ENCODE results near the gene HTR7.

The HTR7 gene

GRCh38 chr10:90893190-90893589, 35.4 kb upstream of the HTR7 start:
- WGBS: 97% methylated on average over 3 of the region's 3 CpGs
- no peak overlapping the region for H4K91ac ChIP-seq (ENCODE audit: low read length)
- no peak overlapping the region for H2AK5ac ChIP-seq (ENCODE audit: low read length, severe bottlenecking)
- H2BK15ac ChIP-seq (ENCODE audit: low read depth, poor library complexity, severe bottlenecking): no peak overlapping the region
- no peak overlapping the region for H2AFZ ChIP-seq (ENCODE audit: low read depth, low read length)
- no peak overlapping the region for H3K23ac ChIP-seq (ENCODE audit: low read length in 2 of 2)
- peaks cover 12% of the 10 kb centered on the region for H3K79me1 ChIP-seq (replicated peaks; ENCODE audit: low read length, poor library complexity, severe bottlenecking)
- no peak overlapping the region for H3K4me3 ChIP-seq (ENCODE audit: insufficient read depth in 1 of 2, low read depth in 1 of 2, low read length in 2 of 2)
- no peak overlapping the region for H2BK120ac ChIP-seq (ENCODE audit: low read depth, low read length)
- H3K14ac ChIP-seq (ENCODE audit: low read length in 2 of 2): no peak overlapping the region
- DNase-seq: no peak
- H3K9me3 ChIP-seq (ENCODE audit: control insufficient read depth, low read length): no peaks in the 10 kb centered on the region
- no peak overlapping the region for H2BK5ac ChIP-seq (ENCODE audit: low read depth, low read length, poor library complexity, severe bottlenecking)
- H3K18ac ChIP-seq (ENCODE audit: low read depth in 1 of 2, low read length in 2 of 2): no peak overlapping the region
- no peak overlapping the region for H3K27ac ChIP-seq (ENCODE audit: low read length, poor library complexity, severe bottlenecking)
- H3K27me3 ChIP-seq (ENCODE audit: control insufficient read depth in 1 of 2, insufficient read depth in 1 of 2, low read length in 2 of 2): no peaks in the 10 kb centered on the region
- no peaks in the 10 kb centered on the region for H3K4me1 ChIP-seq (ENCODE audit: control insufficient read depth, insufficient read depth, low read depth, low read length)
- no peak overlapping the region for H3K4ac ChIP-seq (ENCODE audit: low read depth in 1 of 2, low read length in 2 of 2)
- H3K9ac ChIP-seq (ENCODE audit: low read length): no peak overlapping the region
- H3K36me3 ChIP-seq (ENCODE audit: control insufficient read depth in 1 of 2, insufficient read depth in 2 of 2, low read depth in 1 of 2, low read length in 2 of 2): peaks cover 3 to 81% of the 10 kb centered on the region in 2 experiments
- no peak overlapping the region for H2BK12ac ChIP-seq (ENCODE audit: low read length in 2 of 2)
- no peak overlapping the region for H4K8ac ChIP-seq (ENCODE audit: low read length)
- H3K4me2 ChIP-seq (ENCODE audit: low read length, poor library complexity, severe bottlenecking): no peak overlapping the region

- Histone ChIP-seq H3K9ac (ENCODE audit: low read length) (no peak overlapping the region), H3K79me1 (replicated peaks; ENCODE audit: low read length, poor library complexity, severe bottlenecking) (peaks cover 11% of the 10 kb centered on the region), H3K4me1 (ENCODE audit: control insufficient read depth, insufficient read depth, low read depth, low read length) (no peaks in the 10 kb centered on the region), H3K36me3 (ENCODE audit: control insufficient read depth in 1 of 2, insufficient read depth in 2 of 2, low read depth in 1 of 2, low read length in 2 of 2) (peaks cover 7 to 86% of the 10 kb centered on the region in 2 experiments), H3K14ac (ENCODE audit: low read length in 2 of 2) (no peak overlapping the region), H2BK120ac (ENCODE audit: low read depth, low read length) (no peak overlapping the region), H3K9me3 (ENCODE audit: control insufficient read depth, low read length) (no peaks in the 10 kb centered on the region), H3K4me3 (ENCODE audit: insufficient read depth in 1 of 2, low read depth in 1 of 2, low read length in 2 of 2) (no peak overlapping the region), H2AK5ac (ENCODE audit: low read length, severe bottlenecking) (no peak overlapping the region), H3K4me2 (ENCODE audit: low read length, poor library complexity, severe bottlenecking) (no peak overlapping the region), H3K23ac (ENCODE audit: low read length in 2 of 2) (no peak overlapping the region), H2AFZ (ENCODE audit: low read depth, low read length) (no peak overlapping the region), H4K8ac (ENCODE audit: low read length) (no peak overlapping the region), H3K27ac (ENCODE audit: low read length, poor library complexity, severe bottlenecking) (no peak overlapping the region), H2BK12ac (ENCODE audit: low read length in 2 of 2) (no peak overlapping the region), H2BK5ac (ENCODE audit: low read depth, low read length, poor library complexity, severe bottlenecking) (no peak overlapping the region), H2BK15ac (ENCODE audit: low read depth, poor library complexity, severe bottlenecking) (no peak overlapping the region), H3K27me3 (ENCODE audit: control insufficient read depth in 1 of 2, insufficient read depth in 1 of 2, low read length in 2 of 2) (no peaks in the 10 kb centered on the region), H3K18ac (ENCODE audit: low read depth in 1 of 2, low read length in 2 of 2) (no peak overlapping the region), H4K91ac (ENCODE audit: low read length) (no peak overlapping the region), H3K4ac (ENCODE audit: low read depth in 1 of 2, low read length in 2 of 2) (no peak overlapping the region)
- WGBS: no CpG with 5 or more reads among the region's 2 CpGs
- DNase-seq: no peak
These were observed 32.5 kb upstream of the HTR7 start for GRCh38 chr10:90890347-90890746.

DNA sequence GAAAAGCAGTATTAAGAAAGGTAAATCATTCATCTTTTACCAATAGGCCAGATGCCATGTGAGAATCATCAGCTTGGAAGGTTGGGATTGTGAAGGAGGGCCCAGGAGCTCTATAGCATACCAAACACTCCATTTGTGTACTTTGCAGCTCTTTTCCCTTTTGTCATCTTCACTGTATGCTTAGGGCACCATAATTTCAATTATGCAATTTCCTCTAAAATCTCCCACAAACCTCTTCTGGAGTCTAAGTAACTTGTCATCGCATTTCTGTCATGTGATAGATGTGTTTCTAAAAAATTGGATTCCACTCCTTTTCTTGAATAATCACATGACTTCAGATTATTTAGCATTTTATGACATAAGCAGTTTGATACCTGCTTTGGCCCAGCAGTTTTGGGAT, 31.8 kb upstream of the HTR7 start:
- no peak overlapping the region for H2BK12ac ChIP-seq (ENCODE audit: low read length in 2 of 2)
- no peak overlapping the region for H3K4ac ChIP-seq (ENCODE audit: low read depth in 1 of 2, low read length in 2 of 2)
- H3K9ac ChIP-seq (ENCODE audit: low read length): no peak overlapping the region
- H3K27me3 ChIP-seq (ENCODE audit: control insufficient read depth in 1 of 2, insufficient read depth in 1 of 2, low read length in 2 of 2): no peaks in the 10 kb centered on the region
- H3K14ac ChIP-seq (ENCODE audit: low read length in 2 of 2): no peak overlapping the region
- H2BK5ac ChIP-seq (ENCODE audit: low read depth, low read length, poor library complexity, severe bottlenecking): no peak overlapping the region
- DNase-seq: no peak
- no peak overlapping the region for H2BK15ac ChIP-seq (ENCODE audit: low read depth, poor library complexity, severe bottlenecking)
- no peak overlapping the region for H3K27ac ChIP-seq (ENCODE audit: low read length, poor library complexity, severe bottlenecking)
- H3K4me3 ChIP-seq (ENCODE audit: insufficient read depth in 1 of 2, low read depth in 1 of 2, low read length in 2 of 2): no peak overlapping the region
- H4K91ac ChIP-seq (ENCODE audit: low read length): no peak overlapping the region
- no peak overlapping the region for H3K4me2 ChIP-seq (ENCODE audit: low read length, poor library complexity, severe bottlenecking)
- peaks cover 11% of the 10 kb centered on the region for H3K79me1 ChIP-seq (replicated peaks; ENCODE audit: low read length, poor library complexity, severe bottlenecking)
- no peaks in the 10 kb centered on the region for H3K4me1 ChIP-seq (ENCODE audit: control insufficient read depth, insufficient read depth, low read depth, low read length)
- H3K18ac ChIP-seq (ENCODE audit: low read depth in 1 of 2, low read length in 2 of 2): no peak overlapping the region
- no peak overlapping the region for H3K23ac ChIP-seq (ENCODE audit: low read length in 2 of 2)
- peaks cover 7 to 79% of the 10 kb centered on the region in 2 experiments for H3K36me3 ChIP-seq (ENCODE audit: control insufficient read depth in 1 of 2, insufficient read depth in 2 of 2, low read depth in 1 of 2, low read length in 2 of 2)
- no peaks in the 10 kb centered on the region for H3K9me3 ChIP-seq (ENCODE audit: control insufficient read depth, low read length)
- no peak overlapping the region for H4K8ac ChIP-seq (ENCODE audit: low read length)
- no CpG with 5 or more reads among the region's 1 CpG for WGBS
- H2AK5ac ChIP-seq (ENCODE audit: low read length, severe bottlenecking): no peak overlapping the region
- no peak overlapping the region for H2BK120ac ChIP-seq (ENCODE audit: low read depth, low read length)
- no peak overlapping the region for H2AFZ ChIP-seq (ENCODE audit: low read depth, low read length)

DNA sequence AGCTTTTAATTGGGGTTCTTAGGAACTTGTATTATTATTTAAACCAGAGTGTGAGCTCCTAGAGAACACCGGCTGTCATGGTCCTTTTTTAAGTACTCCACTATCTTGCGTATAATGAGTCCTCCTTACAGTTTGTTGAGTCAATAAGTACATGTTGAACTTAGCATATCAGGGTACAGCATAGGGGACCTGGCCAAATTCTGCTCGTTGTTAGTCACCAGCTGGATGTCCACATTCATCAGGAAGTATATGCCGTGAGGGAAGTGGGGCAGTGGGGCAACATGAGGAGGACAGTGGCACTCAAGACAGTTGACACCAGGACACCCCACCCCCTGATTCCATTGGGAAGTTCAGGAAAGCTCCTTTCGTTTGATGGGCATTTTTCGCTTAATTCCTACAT, 30.5 kb upstream of the HTR7 start:
- no peaks in the 10 kb centered on the region for H3K9me3 ChIP-seq (ENCODE audit: control insufficient read depth, low read length)
- no peak overlapping the region for H2AK5ac ChIP-seq (ENCODE audit: low read length, severe bottlenecking)
- H2BK120ac ChIP-seq (ENCODE audit: low read depth, low read length): no peak overlapping the region
- H3K36me3 ChIP-seq (ENCODE audit: control insufficient read depth in 1 of 2, insufficient read depth in 2 of 2, low read depth in 1 of 2, low read length in 2 of 2): peaks cover 7 to 70% of the 10 kb centered on the region in 2 experiments
- H3K4me1 ChIP-seq (ENCODE audit: control insufficient read depth, insufficient read depth, low read depth, low read length): no peaks in the 10 kb centered on the region
- H3K14ac ChIP-seq (ENCODE audit: low read length in 2 of 2): no peak overlapping the region
- WGBS: 94% methylated on average over 4 of the region's 6 CpGs
- no peak overlapping the region for H3K9ac ChIP-seq (ENCODE audit: low read length)
- no peak overlapping the region for H4K91ac ChIP-seq (ENCODE audit: low read length)
- no peak overlapping the region for H2BK15ac ChIP-seq (ENCODE audit: low read depth, poor library complexity, severe bottlenecking)
- no peak overlapping the region for H3K18ac ChIP-seq (ENCODE audit: low read depth in 1 of 2, low read length in 2 of 2)
- DNase-seq: no peak
- no peak overlapping the region for H3K4ac ChIP-seq (ENCODE audit: low read depth in 1 of 2, low read length in 2 of 2)
- H3K27me3 ChIP-seq (ENCODE audit: control insufficient read depth in 1 of 2, insufficient read depth in 1 of 2, low read length in 2 of 2): no peaks in the 10 kb centered on the region
- H3K4me2 ChIP-seq (ENCODE audit: low read length, poor library complexity, severe bottlenecking): no peak overlapping the region
- H2BK5ac ChIP-seq (ENCODE audit: low read depth, low read length, poor library complexity, severe bottlenecking): no peak overlapping the region
- peaks cover 13% of the 10 kb centered on the region for H3K79me1 ChIP-seq (replicated peaks; ENCODE audit: low read length, poor library complexity, severe bottlenecking)
- no peak overlapping the region for H3K4me3 ChIP-seq (ENCODE audit: insufficient read depth in 1 of 2, low read depth in 1 of 2, low read length in 2 of 2)
- H2AFZ ChIP-seq (ENCODE audit: low read depth, low read length): no peak overlapping the region
- H4K8ac ChIP-seq (ENCODE audit: low read length): no peak overlapping the region
- peak overlapping the region in 1 of 2 experiments; percentile 15 for H2BK12ac ChIP-seq (ENCODE audit: low read length in 2 of 2)
- H3K23ac ChIP-seq (ENCODE audit: low read length in 2 of 2): no peak overlapping the region
- no peak overlapping the region for H3K27ac ChIP-seq (ENCODE audit: low read length, poor library complexity, severe bottlenecking)

All from mesenchymal stem cell (in vitro differentiated cells and primary cell).